Keratinocyte (primary cell): Measurements from ENCODE around the gene HEATR9. TPM values are rescaled to one million over a fixed set of nuclear protein-coding genes. Genes with fewer than 3 reads are reported as not detected.

ENCODE experiments used
- DNase-seq: peaks from one replicate; pipeline ENCODE4 v3.0.0-alpha.2; 2011; ENCODE audit warnings: low read depth, missing footprints, low spot score
- FAIRE-seq: peaks from 2 replicates; lab custom pipeline; 2011; peaks lifted over from hg19 to GRCh38; lab: Jason Lieb, UNC
- H2AFZ ChIP-seq: 2 replicates; pipeline ENCODE4 v1.6.0; 2012; ENCODE audit warnings: low read length, control low read depth, inconsistent platforms; ENCODE audit not compliant: control insufficient read depth
- H3K27ac ChIP-seq: 2 replicates; pipeline ENCODE4 v1.5.1; 2011; ENCODE audit warnings: low read length; ENCODE audit not compliant: control insufficient read depth, insufficient read depth
- H3K27me3 ChIP-seq: 3 replicates; pipeline ENCODE4 v1.6.0; 2011; ENCODE audit warnings: low read length; ENCODE audit not compliant: control insufficient read depth, insufficient read depth; ENCODE audit errors: extremely low read depth
- H3K36me3 ChIP-seq, 2 experiments: 2 replicates in 1 of 2; 3 replicates in 1 of 2; pipeline ENCODE4 v1.5.1; 2011; ENCODE audit warnings: low read length in 2 of 2, mild to moderate bottlenecking in 1 of 2; ENCODE audit not compliant: control insufficient read depth in 2 of 2, insufficient read depth in 2 of 2; ENCODE audit errors: extremely low read depth in 1 of 2
- H3K4me1 ChIP-seq: 3 replicates; pipeline ENCODE4 v1.5.1; 2011; ENCODE audit warnings: low read length; ENCODE audit not compliant: control insufficient read depth, insufficient read depth; ENCODE audit errors: extremely low read depth
- H3K4me2 ChIP-seq: 3 replicates; pipeline ENCODE4 v1.6.0; 2011; ENCODE audit warnings: low read depth, low read length; ENCODE audit not compliant: control insufficient read depth, insufficient read depth; ENCODE audit errors: extremely low read depth
- H3K4me3 ChIP-seq, 3 experiments: fragments of 200-600 bp in 1 of 3; sonication (generic) in 1 of 3; 2 replicates in 2 of 3; 3 replicates in 1 of 3; pipeline ENCODE4 v1.5.1; 2011 to 2016; ENCODE audit warnings: low read length in 3 of 3, mild to moderate bottlenecking in 3 of 3, control low read depth in 2 of 3, inconsistent platforms in 1 of 3, low read depth in 1 of 3, mixed read lengths in 1 of 3, mixed run types in 1 of 3, moderate library complexity in 1 of 3; ENCODE audit not compliant: control insufficient read depth in 2 of 3, insufficient read depth in 2 of 3; ENCODE audit errors: extremely low read depth in 1 of 3
- H3K79me2 ChIP-seq: 2 replicates; pipeline ENCODE4 v1.6.0; 2012; ENCODE audit warnings: low read length; ENCODE audit not compliant: control insufficient read depth, insufficient read depth
- H3K9ac ChIP-seq: 3 replicates; pipeline ENCODE4 v1.6.0; 2011; ENCODE audit warnings: low read length; ENCODE audit not compliant: control insufficient read depth, insufficient read depth; ENCODE audit errors: extremely low read depth
- H3K9me1 ChIP-seq: 3 replicates; pipeline ENCODE4 v1.6.0; 2011; ENCODE audit warnings: low read length; ENCODE audit not compliant: control insufficient read depth, insufficient read depth; ENCODE audit errors: extremely low read depth
- H3K9me3 ChIP-seq: 2 replicates; pipeline ENCODE4 v1.5.1; 2012; ENCODE audit warnings: low read depth, low read length; ENCODE audit not compliant: control insufficient read depth
- H4K20me1 ChIP-seq: 3 replicates; pipeline ENCODE4 v1.6.0; 2011; ENCODE audit warnings: low read length; ENCODE audit not compliant: control insufficient read depth, insufficient read depth; ENCODE audit errors: extremely low read depth
- CTCF ChIP-seq, 3 experiments: IDR thresholded peaks in 1 of 3; conservative IDR thresholded peaks in 1 of 3; optimal IDR thresholded peaks in 1 of 3; 2 replicates in 2 of 3; 3 replicates in 1 of 3; pipeline versions ENCODE3 to v1.5.1; 2011; ENCODE audit warnings: low read length in 3 of 3, mild to moderate bottlenecking in 3 of 3, moderate library complexity in 2 of 3, control low read depth in 1 of 3, inconsistent platforms in 1 of 3; ENCODE audit not compliant: insufficient read depth in 2 of 3; ENCODE audit errors: extremely low read depth in 1 of 3
- EZH2 ChIP-seq: IDR thresholded peaks from one replicate; pipeline ENCODE4 v1.6.1; 2012; ENCODE audit warnings: inconsistent platforms, mild to moderate bottlenecking, low read length, moderate library complexity
- dilution Hi-C: fragments of 300-500 bp; cut with MboI; formaldehyde crosslinking; loops from one replicate; pipeline ENCODE4 v1.7.0; 2020; ENCODE audit warnings: low sequenced_read_pairs; ENCODE audit not compliant: extremely low pct_ligation_motif_present
- polyA plus RNA-seq, 5 experiments: library from polyadenylated mRNA; depleted of rRNA in 3 of 5; stranded (reverse) in 3 of 5; stranded (forward) in 1 of 5; unstranded in 1 of 5; fragments of >200 nt; gene quantifications; 1 replicate in 1 of 5; 2 replicates in 3 of 5; 3 replicates in 1 of 5; pipeline versions ENCODE4 v1.2.1 to v1.2.3, GENCODE V29; 2011 to 2012; ENCODE audit warnings: missing spikeins in 2 of 5, low read depth in 1 of 5, low replicate concordance in 1 of 5

The HEATR9 gene
- polyA plus RNA-seq, 1 donor (not counting 4 experiments of a cell fraction or from before 2014, with no cell fraction given): not detected

- no peak overlapping the region for H2AFZ ChIP-seq
- FAIRE-seq (no peak), DNase-seq (no peak)
- no peaks in the 10 kb centered on the region for H3K36me3 ChIP-seq
- H3K4me3 ChIP-seq: no peak overlapping the region
- H3K79me2 ChIP-seq: no peaks in the 10 kb centered on the region
- H3K27ac ChIP-seq: no peak overlapping the region
- H3K4me1 ChIP-seq: no peaks in the 10 kb centered on the region
- no peak overlapping the region for H3K4me2 ChIP-seq
- peaks cover 4% of the 10 kb centered on the region for H3K27me3 ChIP-seq
- H4K20me1 ChIP-seq: no peaks in the 10 kb centered on the region
- H3K9me1 ChIP-seq: no peaks in the 10 kb centered on the region
- H3K9me3 ChIP-seq: no peaks in the 10 kb centered on the region
- H3K9ac ChIP-seq: no peak overlapping the region
- TF ChIP-seq CTCF (optimal IDR thresholded peaks at IDR 0.05 in 1 of 3, IDR thresholded peaks at IDR 0.05 in 1 of 3, conservative IDR thresholded peaks at IDR 0.05 in 1 of 3; ENCODE audit: extremely low read depth in 1 of 3, insufficient read depth in 2 of 3, low read length in 3 of 3): no peak
- no peak for TF ChIP-seq EZH2
- dilution Hi-C loops: no loop called here
Observed at GRCh38 chr17:35907691-35908090, 39.0 kb upstream of the HEATR9 start.

- FAIRE-seq: no peak
- no peak overlapping the region for H3K27ac ChIP-seq
- DNase-seq: no peak
- no peak overlapping the region for H3K9ac ChIP-seq
- H3K79me2 ChIP-seq: no peaks in the 10 kb centered on the region
- no peak overlapping the region for H3K4me2 ChIP-seq
- H3K9me1 ChIP-seq: no peaks in the 10 kb centered on the region
- no peak overlapping the region for H2AFZ ChIP-seq
- no peaks in the 10 kb centered on the region for H3K36me3 ChIP-seq
- dilution Hi-C loops: no loop called here
- peaks cover 4% of the 10 kb centered on the region for H3K27me3 ChIP-seq
- H4K20me1 ChIP-seq: no peaks in the 10 kb centered on the region
- TF ChIP-seq CTCF (optimal IDR thresholded peaks at IDR 0.05 in 1 of 3, IDR thresholded peaks at IDR 0.05 in 1 of 3, conservative IDR thresholded peaks at IDR 0.05 in 1 of 3; ENCODE audit: extremely low read depth in 1 of 3, insufficient read depth in 2 of 3, low read length in 3 of 3) (no peak), EZH2 (no peak)
- H3K4me3 ChIP-seq: no peak overlapping the region
- no peaks in the 10 kb centered on the region for H3K4me1 ChIP-seq
- H3K9me3 ChIP-seq: no peaks in the 10 kb centered on the region
Observed at GRCh38 chr17:35906926-35907637, 38.4 kb upstream of the HEATR9 start.
